Lung microvascular endothelial cell (primary cell): ENCODE results near the gene USP30. TPM values are rescaled to one million over a fixed set of nuclear protein-coding genes. Genes with fewer than 3 reads are reported as not detected.
"Not testable (repeated sequence)": the region's sequence is repeated elsewhere in the genome, so short reads cannot be mapped to it uniquely, and the experiment has no call there.

Experiments
- DNase-seq, 2 donors: peaks; one replicate each; pipeline versions ENCODE4 v3.0.0 to v3.0.0-alpha.2; 2010; ENCODE audit warnings: low read depth in 2 of 2
- total RNA-seq: library from RNA; depleted of rRNA; stranded (reverse); fragments of >200 nt; gene quantifications from 2 replicates; pipeline ENCODE4 v1.2.1, GENCODE V29; 2014

Gene USP30
- total RNA-seq, 1 donor from 2014 or later = 4.8 TPM

- DNase-seq = peak; percentile 10 to 28
These were observed 1.2 kb downstream of the USP30 start for GRCh38 chr12:109053382-109054123.

- DNase-seq = not testable (repeated sequence)
These were observed 1.7 kb downstream of the USP30 start for GRCh38 chr12:109054124-109054513.

- DNase-seq = no peak
These were observed 2.1 kb downstream of the USP30 start for GRCh38 chr12:109054520-109054919.

- DNase-seq = no peak
These were observed 4.5 kb downstream of the USP30 start for GRCh38 chr12:109056891-109057290.

- DNase-seq = no peak
These were observed 5.0 kb downstream of the USP30 start for GRCh38 chr12:109057376-109057775.

- DNase-seq = no peak
These were observed 6.4 kb downstream of the USP30 start for GRCh38 chr12:109058773-109059172.

GRCh38 chr12:109064143-109064542 is 11.8 kb downstream of the USP30 start:
- no peak for DNase-seq

- no peak for DNase-seq
These were observed 12.9 kb downstream of the USP30 start for GRCh38 chr12:109065154-109065852.

GRCh38 chr12:109065853-109066193 is 13.4 kb downstream of the USP30 start:
- no peak for DNase-seq

- DNase-seq = no peak
These were observed 17.2 kb downstream of the USP30 start for GRCh38 chr12:109069307-109070271.

GRCh38 chr12:109074866-109075265 is 22.5 kb downstream of the USP30 start:
- DNase-seq = no peak

- no peak for DNase-seq
These were observed 30.4 kb downstream of the USP30 start for GRCh38 chr12:109082751-109083150.

- no peak for DNase-seq
These were observed 32.0 kb downstream of the USP30 start for GRCh38 chr12:109084425-109084824.

GRCh38 chr12:109085590-109085989 is 33.2 kb downstream of the USP30 start:
- DNase-seq = no peak

- DNase-seq = no peak
These were observed 34.9 kb downstream of the USP30 start for GRCh38 chr12:109087250-109087649.

- DNase-seq = peak in 1 of 2 donors; percentile 16
These were observed 36.4 kb downstream of the USP30 start for GRCh38 chr12:109088818-109089217.

- DNase-seq = no peak
These were observed 37.3 kb downstream of the USP30 start for GRCh38 chr12:109089683-109090082.

GRCh38 chr12:109092497-109093021 is 40.2 kb downstream of the USP30 start:
- no peak for DNase-seq

GRCh38 chr12:109093022-109093918 is 40.9 kb downstream of the USP30 start, which contains the start of gene ALKBH2:
TSS of gene ALKBH2 (minus strand) at chr12:109093472. CDS start at chr12:109092786, 686 bp downstream.
- DNase-seq = peak; percentile 94 to 95

- DNase-seq = no peak
These were observed 44.7 kb downstream of the USP30 start for GRCh38 chr12:109097140-109097434.
